H1 (cell line): ENCODE measurements around the gene DGKD. TPM values are rescaled to one million over a fixed set of nuclear protein-coding genes. Genes with fewer than 3 reads are reported as not detected.

Experiments
- CTCF ChIA-PET: fragments of 300-600 bp; sonication (Branson Sonifier 250); formaldehyde crosslinking; loops from one replicate; lab custom pipeline; 2021; ENCODE audit not compliant: partially characterized antibody; lab: Charles Lee
- POLR2A ChIA-PET: fragments of 300-600 bp; sonication (Branson Sonifier 250); formaldehyde crosslinking; loops from one replicate; lab custom pipeline; 2021; ENCODE audit warnings: inconsistent platforms; ENCODE audit not compliant: partially characterized antibody; lab: Charles Lee
- DNase-seq, 2 experiments: peaks; one replicate each; pipeline versions ENCODE4 v3.0.0 to v3.0.0-alpha.2; 2010 to 2022; ENCODE audit warnings: low spot score in 2 of 2, low read depth in 1 of 2, mixed read lengths in 1 of 2
- FAIRE-seq: peaks from 2 replicates; lab custom pipeline; 2011; peaks lifted over from hg19 to GRCh38; lab: Jason Lieb, UNC
- H2AFZ ChIP-seq: 2 replicates; pipeline ENCODE4 v1.8.1; 2012; ENCODE audit warnings: low read length, inconsistent platforms
- H2AK5ac ChIP-seq: 2 replicates; pipeline ENCODE4 v1.6.1; 2013; ENCODE audit warnings: low read depth, low read length
- H2BK120ac ChIP-seq: replicated peaks from 2 replicates; pipeline ENCODE3; 2013; ENCODE audit warnings: low read depth, low read length, inconsistent platforms
- H2BK12ac ChIP-seq: 2 replicates; pipeline ENCODE4 v1.6.1; 2013; ENCODE audit warnings: low read depth, low read length
- H2BK15ac ChIP-seq: 2 replicates; pipeline ENCODE4 v1.6.1; 2013; ENCODE audit warnings: low read length
- H2BK20ac ChIP-seq: 2 replicates; pipeline ENCODE4 v1.6.1; 2013; ENCODE audit warnings: low read length
- H2BK5ac ChIP-seq: 2 replicates; pipeline ENCODE4 v1.6.1; 2013; ENCODE audit warnings: low read depth, low read length
- H3K14ac ChIP-seq: 2 replicates; pipeline ENCODE4 v1.6.1; 2013; ENCODE audit warnings: inconsistent platforms; ENCODE audit not compliant: insufficient read length
- H3K18ac ChIP-seq: 2 replicates; pipeline ENCODE4 v1.6.1; 2013; ENCODE audit warnings: low read length; ENCODE audit errors: extremely low read depth
- H3K23ac ChIP-seq: 2 replicates; pipeline ENCODE4 v1.6.1; 2013; ENCODE audit warnings: inconsistent platforms; ENCODE audit not compliant: insufficient read length
- H3K23me2 ChIP-seq: 2 replicates; pipeline ENCODE4 v1.6.1; 2013; ENCODE audit warnings: low read depth, low read length
- H3K27ac ChIP-seq: 2 replicates; pipeline ENCODE4 v1.6.1; 2011; ENCODE audit warnings: low read depth, low read length, inconsistent platforms
- H3K27me3 ChIP-seq, 4 experiments: replicated peaks in 1 of 4; 1 replicate in 1 of 4; 2 replicates in 3 of 4; pipeline versions ENCODE4 v1.6.1 to v1.8.1; 2011 to 2013; ENCODE audit warnings: low read length in 3 of 4, mild to moderate bottlenecking in 3 of 4, inconsistent platforms in 2 of 4, mixed read lengths in 2 of 4, moderate library complexity in 1 of 4; ENCODE audit not compliant: control insufficient read depth in 3 of 4, insufficient read depth in 3 of 4; ENCODE audit errors: extremely low read depth in 1 of 4
- H3K36me3 ChIP-seq, 4 experiments: 2 replicates each; pipeline versions ENCODE4 v1.6.1 to v1.8.1; 2011 to 2013; ENCODE audit warnings: mild to moderate bottlenecking in 4 of 4, low read length in 3 of 4, moderate library complexity in 2 of 4, control low read depth in 1 of 4, inconsistent platforms in 1 of 4; ENCODE audit not compliant: insufficient read depth in 4 of 4, control insufficient read depth in 2 of 4
- H3K4ac ChIP-seq: replicated peaks from 2 replicates; pipeline ENCODE3; 2013; ENCODE audit warnings: low read length, low read depth, mixed read lengths, inconsistent platforms; ENCODE audit not compliant: insufficient read length
- H3K4me1 ChIP-seq, 4 experiments: replicated peaks in 1 of 4; 1 replicate in 1 of 4; 2 replicates in 3 of 4; pipeline versions ENCODE4 v1.6.1 to v1.8.1; 2011 to 2013; ENCODE audit warnings: low read length in 3 of 4, inconsistent platforms in 2 of 4, mixed read lengths in 1 of 4; ENCODE audit not compliant: insufficient read depth in 4 of 4, control insufficient read depth in 3 of 4
- H3K4me2 ChIP-seq, 2 experiments: 2 replicates each; pipeline versions ENCODE4 v1.6.1 to v1.8.1; 2011 to 2013; ENCODE audit warnings: low read depth in 2 of 2, low read length in 2 of 2, control low read depth in 1 of 2, inconsistent platforms in 1 of 2, mild to moderate bottlenecking in 1 of 2; ENCODE audit not compliant: insufficient read depth in 1 of 2
- H3K4me3 ChIP-seq, 4 experiments: fragments of 200-600, 300-600 bp in 1 of 4; sonication (generic), shearing (Covaris generic), sonication (Bioruptor Twin) in 1 of 4; 2 replicates each; pipeline versions ENCODE4 v1.5.1 to v1.8.1; 2011 to 2016; ENCODE audit warnings: low read length in 4 of 4, low read depth in 3 of 4, control low read depth in 2 of 4, inconsistent platforms in 2 of 4, mild to moderate bottlenecking in 2 of 4, mixed read lengths in 1 of 4, moderate library complexity in 1 of 4; ENCODE audit not compliant: insufficient read depth in 2 of 4; ENCODE audit errors: extremely low read depth in 1 of 4
- H3K56ac ChIP-seq: replicated peaks from 2 replicates; pipeline ENCODE3; 2013; ENCODE audit warnings: low read depth, mild to moderate bottlenecking, mixed read lengths, low read length, inconsistent platforms; ENCODE audit not compliant: insufficient read length
- H3K79me1 ChIP-seq: 2 replicates; pipeline ENCODE4 v1.6.1; 2013; ENCODE audit warnings: low read depth, low read length, control low read depth
- H3K79me2 ChIP-seq, 2 experiments: 2 replicates each; pipeline versions ENCODE4 v1.6.1 to v1.8.1; 2012 to 2013; ENCODE audit warnings: low read length in 2 of 2, mild to moderate bottlenecking in 2 of 2, inconsistent platforms in 1 of 2; ENCODE audit not compliant: insufficient read depth in 2 of 2, control insufficient read depth in 1 of 2
- H3K9ac ChIP-seq, 4 experiments: replicated peaks in 1 of 4; 1 replicate in 1 of 4; 2 replicates in 3 of 4; pipeline versions ENCODE4 v1.6.1 to v1.8.1; 2011 to 2013; ENCODE audit warnings: low read depth in 3 of 4, low read length in 3 of 4, control low read depth in 2 of 4, mild to moderate bottlenecking in 2 of 4, moderate library complexity in 2 of 4, inconsistent platforms in 1 of 4; ENCODE audit errors: extremely low read depth in 1 of 4
- H3K9me3 ChIP-seq, 2 experiments: 2 replicates each; pipeline versions ENCODE4 v1.6.1 to v1.8.1; 2012 to 2013; ENCODE audit warnings: mild to moderate bottlenecking in 2 of 2, moderate library complexity in 2 of 2, control low read depth in 1 of 2, inconsistent platforms in 1 of 2, low read depth in 1 of 2, low read length in 1 of 2, mixed read lengths in 1 of 2; ENCODE audit not compliant: insufficient read depth in 2 of 2
- H4K20me1 ChIP-seq, 2 experiments: replicated peaks in 1 of 2; 2 replicates each; pipeline versions ENCODE3 to v1.8.1; 2011 to 2013; ENCODE audit warnings: inconsistent platforms in 2 of 2, low read length in 2 of 2, mild to moderate bottlenecking in 1 of 2; ENCODE audit not compliant: insufficient read depth in 2 of 2, control insufficient read depth in 1 of 2
- H4K5ac ChIP-seq: 2 replicates; pipeline ENCODE4 v1.6.1; 2013; ENCODE audit warnings: low read length, low read depth, mixed read lengths, inconsistent platforms; ENCODE audit not compliant: insufficient read length
- H4K8ac ChIP-seq: 2 replicates; pipeline ENCODE4 v1.8.0; 2013; ENCODE audit warnings: mild to moderate bottlenecking, moderate library complexity, low read length, inconsistent platforms; ENCODE audit not compliant: insufficient read depth; ENCODE audit errors: extremely low read depth
- H4K91ac ChIP-seq: replicated peaks from 2 replicates; pipeline ENCODE3; 2013; ENCODE audit warnings: low read length, mixed read lengths, inconsistent platforms; ENCODE audit not compliant: insufficient read length
- E2F6 ChIP-seq: IDR thresholded peaks from 2 replicates; pipeline ENCODE4 v1.6.1; 2012; ENCODE audit warnings: inconsistent platforms
- HDAC2 ChIP-seq, 2 experiments: fragments of 300-600 bp in 1 of 2; sonication (generic) in 1 of 2; IDR thresholded peaks; 2 replicates each; pipeline ENCODE4 v1.6.1; 2011 to 2012; ENCODE audit warnings: low read depth in 2 of 2, low read length in 2 of 2, mild to moderate bottlenecking in 2 of 2, moderate library complexity in 2 of 2, borderline replicate concordance in 1 of 2, inconsistent platforms in 1 of 2
- RFX5 ChIP-seq: IDR thresholded peaks from 2 replicates; pipeline ENCODE4 v1.6.1; 2011; ENCODE audit warnings: low read depth, low read length, improper control_type of control experiment, borderline replicate concordance
- RXRA ChIP-seq: IDR thresholded peaks from 2 replicates; pipeline ENCODE4 v1.6.1; 2011; ENCODE audit warnings: low read depth, mild to moderate bottlenecking, low read length, moderate library complexity; ENCODE audit not compliant: insufficient read depth
- SUZ12 ChIP-seq: fragments of 200-600 bp; sonication (generic); IDR thresholded peaks from 2 replicates; pipeline ENCODE4 v1.6.1; 2012; ENCODE audit warnings: mild to moderate bottlenecking, inconsistent platforms, low read length, moderate library complexity, mixed read lengths
- TAF1 ChIP-seq: IDR thresholded peaks from 2 replicates; pipeline ENCODE4 v1.6.1; 2011; ENCODE audit warnings: mild to moderate bottlenecking, low read depth, low read length
- TCF12 ChIP-seq: IDR thresholded peaks from 2 replicates; pipeline ENCODE4 v1.6.1; 2011; ENCODE audit warnings: low read depth, mild to moderate bottlenecking, low read length
- WGBS, 2 experiments: shearing (Covaris generic) in 1 of 2; methylation state at CpG; one replicate each; pipeline versions ENCODE4 v1.1.6 to v1.1.7; 2013 to 2015; ENCODE audit warnings: low lambda C conversion rate in 2 of 2, mixed read lengths in 2 of 2, inconsistent platforms in 1 of 2, low coverage in 1 of 2, missing lambda C conversion rate in 1 of 2; ENCODE audit not compliant: insufficient replicate concordance in 2 of 2, insufficient coverage in 1 of 2, insufficient read length in 1 of 2; ENCODE audit errors: extremely low coverage in 1 of 2, missing lambda C conversion rate in 1 of 2; 5-methylcytosine and 5-hydroxymethylcytosine counted together
- polyA plus RNA-seq, 7 experiments: library from polyadenylated mRNA; depleted of rRNA in 3 of 7; stranded (reverse) in 5 of 7; unstranded in 2 of 7; fragments of >200 nt in 5 of 7; fragments of 200-250 nt in 2 of 7; gene quantifications; 1 replicate in 5 of 7; 2 replicates in 1 of 7; 4 replicates in 1 of 7; pipeline versions ENCODE4 v1.2.1 to v1.2.3, GENCODE V29; 2011 to 2013; ENCODE audit warnings: missing spikeins in 2 of 7, mixed read lengths in 2 of 7
- total RNA-seq: library from RNA; stranded (reverse); fragmentation: NEBNext Ultra II Directional; extraction: Animal tissue kit (Norgen Biotek cat#: 25700); gene quantifications from 2 replicates; pipeline ENCODE4 v1.2.1, GENCODE V29; 2021

DGKD gene
- total and polyA plus RNA-seq, 2 of the 8 experiments (the other 6 are each of a cell fraction or from before 2014, with no cell fraction given) = 7.7 to 30.9 TPM

- no peak overlapping the region for H2BK5ac ChIP-seq
- H2BK120ac ChIP-seq = no peak overlapping the region
- H4K91ac ChIP-seq = no peak overlapping the region
- no peak overlapping the region for H3K4me2 ChIP-seq
- FAIRE-seq = no peak
- H3K14ac ChIP-seq = no peak overlapping the region
- no peak overlapping the region for H3K4ac ChIP-seq
- no peak overlapping the region for H3K23ac ChIP-seq
- peaks cover 0 to 3% (median 1%) of the 10 kb centered on the region in 4 experiments; a peak in 4 of 7 replicates for H3K4me1 ChIP-seq
- no peak for DNase-seq
- H3K27ac ChIP-seq = no peak overlapping the region
- no peak overlapping the region for H2AK5ac ChIP-seq
- 82% methylated on average over 10 of the region's 10 CpGs; no CpG with 5 or more reads in 1 of the 2 experiments for WGBS, 2 experiments
- no peak overlapping the region for H2AFZ ChIP-seq
- no peak overlapping the region for H2BK20ac ChIP-seq
- H4K8ac ChIP-seq = no peak overlapping the region
- H2BK15ac ChIP-seq = no peak overlapping the region
- no peak overlapping the region for H3K9ac ChIP-seq
- no peak overlapping the region for H4K5ac ChIP-seq
- CTCF ChIA-PET = interaction anchor here (1.3 to 2.1 kb wide), 2 partner anchors 10 to 15 kb away, joined by 3 to 4 read pairs; no protein-coding TSS in a partner anchor
- H3K36me3 ChIP-seq = no peaks in the 10 kb centered on the region
- no peaks in the 10 kb centered on the region for H3K23me2 ChIP-seq
- no peak overlapping the region for H3K56ac ChIP-seq
- peaks cover 0 to under 1% of the 10 kb centered on the region in 2 experiments; a peak in 1 of 4 replicates for H3K79me2 ChIP-seq
- H3K9me3 ChIP-seq = no peaks in the 10 kb centered on the region
- no peak for TF ChIP-seq SUZ12
- TF ChIP-seq TAF1 = no peak
- TF ChIP-seq HDAC2 (IDR thresholded peaks at IDR 0.05; ENCODE audit: borderline replicate concordance in 1 of 2, low read depth in 2 of 2, low read length in 2 of 2) = no peak
- TF ChIP-seq TCF12 = no peak
- TF ChIP-seq RXRA = no peak
- TF ChIP-seq E2F6 = no peak
- TF ChIP-seq RFX5 = no peak
- TF ChIP-seq, all 59 proteins: peak for 0
- H3K4me3 ChIP-seq = no peak overlapping the region
- no peak overlapping the region for H3K18ac ChIP-seq
- POLR2A ChIA-PET = no interaction called here
- no peak overlapping the region for H2BK12ac ChIP-seq
- H3K27me3 ChIP-seq = no peaks in the 10 kb centered on the region; a peak in 1 of 7 replicates
- H4K20me1 ChIP-seq = peaks cover 0 to 4% of the 10 kb centered on the region in 2 experiments
- no peaks in the 10 kb centered on the region for H3K79me1 ChIP-seq
Observed at GRCh38 chr2:233375490-233376314, 21.4 kb downstream of the DGKD start.
